IMR-90 (cell line): ENCODE data around the gene S1PR3. TPM values are rescaled to one million over a fixed set of nuclear protein-coding genes. Genes with fewer than 3 reads are reported as not detected.

ENCODE experiments used
- ATAC-seq: fragments of 200-7000 bp; cut with Tn5 transposase; 2 replicates; pipeline ENCODE4 v1.9.1; 2020; ENCODE audit warnings: low read depth, mild to moderate bottlenecking, moderate library complexity
- BruUV-seq: library from RNA; stranded (reverse); fragments of 400-500 nt; replicated peaks from 2 replicates; lab custom pipeline; 2021; lab: Mats Ljungman, UMichigan
- CTCF ChIA-PET: fragments of 300-600 bp; formaldehyde crosslinking; extraction: SDS; loops from one replicate; lab custom pipeline; 2021; ENCODE audit warnings: antibody characterized with exemption; lab: Yijun Ruan, JAX
- POLR2A ChIA-PET: fragments of 300-600 bp; sonication (Branson Sonifier 250); formaldehyde crosslinking; loops from one replicate; lab custom pipeline; 2022; ENCODE audit warnings: antibody characterized with exemption; ENCODE audit not compliant: unreplicated experiment; lab: Charles Lee
- DNase-seq: peaks from one replicate; pipeline ENCODE4 v3.0.0; 2013
- H2AFZ ChIP-seq: replicated peaks from 2 replicates; pipeline ENCODE3; 2013; ENCODE audit warnings: low read length, mild to moderate bottlenecking; ENCODE audit not compliant: poor library complexity
- H2AK5ac ChIP-seq: 2 replicates; pipeline ENCODE4 v1.6.1; 2013; ENCODE audit warnings: low read depth, low read length, inconsistent platforms
- H2AK9ac ChIP-seq: replicated peaks from 2 replicates; pipeline ENCODE3; 2013; ENCODE audit warnings: mild to moderate bottlenecking, low read depth, low read length, moderate library complexity; ENCODE audit not compliant: poor library complexity
- H2BK120ac ChIP-seq: 2 replicates; pipeline ENCODE4 v1.6.1; 2013; ENCODE audit warnings: low read depth, low read length, inconsistent platforms
- H2BK15ac ChIP-seq: 3 replicates; pipeline ENCODE4 v1.6.1; 2013; ENCODE audit warnings: low read depth, low read length, inconsistent platforms
- H2BK20ac ChIP-seq: 2 replicates; pipeline ENCODE4 v1.6.1; 2013; ENCODE audit warnings: low read depth, mild to moderate bottlenecking, inconsistent platforms, low read length, moderate library complexity
- H2BK5ac ChIP-seq: 2 replicates; pipeline ENCODE4 v1.6.1; 2013; ENCODE audit warnings: mild to moderate bottlenecking, low read depth, low read length, inconsistent platforms; ENCODE audit not compliant: poor library complexity, severe bottlenecking
- H3K14ac ChIP-seq: replicated peaks from 2 replicates; pipeline ENCODE4 v1.6.1; 2013; ENCODE audit warnings: low read depth, low read length, inconsistent platforms
- H3K18ac ChIP-seq: 2 replicates; pipeline ENCODE4 v1.6.1; 2013; ENCODE audit warnings: low read depth, low read length, control low read depth
- H3K23ac ChIP-seq: 2 replicates; pipeline ENCODE4 v1.6.1; 2013; ENCODE audit warnings: low read depth, low read length, inconsistent platforms
- H3K27ac ChIP-seq: 2 replicates; pipeline ENCODE4 v1.5.1; 2013; ENCODE audit warnings: mild to moderate bottlenecking, control low read depth, low read length; ENCODE audit not compliant: insufficient read depth
- H3K27me3 ChIP-seq: 2 replicates; pipeline ENCODE4 v1.6.1; 2013; ENCODE audit warnings: low read length; ENCODE audit not compliant: control insufficient read depth, insufficient read depth
- H3K36me3 ChIP-seq: 2 replicates; pipeline ENCODE4 v1.6.1; 2013; ENCODE audit warnings: low read length, mixed read lengths; ENCODE audit not compliant: control insufficient read depth, insufficient read depth
- H3K4ac ChIP-seq: 2 replicates; pipeline ENCODE4 v1.6.1; 2013; ENCODE audit warnings: low read depth, low read length, inconsistent platforms
- H3K4me1 ChIP-seq: 2 replicates; pipeline ENCODE4 v1.6.1; 2013; ENCODE audit warnings: low read length, mixed read lengths; ENCODE audit not compliant: control insufficient read depth, insufficient read depth
- H3K4me2 ChIP-seq: 2 replicates; pipeline ENCODE4 v1.6.1; 2013; ENCODE audit warnings: low read depth, mild to moderate bottlenecking, control low read depth, low read length, moderate library complexity
- H3K4me3 ChIP-seq: 2 replicates; pipeline ENCODE4 v1.5.1; 2013; ENCODE audit warnings: low read depth, mild to moderate bottlenecking, control low read depth, low read length, moderate library complexity; ENCODE audit not compliant: insufficient read depth
- H3K56ac ChIP-seq: 2 replicates; pipeline ENCODE4 v1.6.1; 2013; ENCODE audit warnings: low read length, inconsistent platforms; ENCODE audit not compliant: insufficient read depth; ENCODE audit errors: extremely low read depth
- H3K79me1 ChIP-seq, 2 experiments: 2 replicates each; pipeline ENCODE4 v1.6.1; 2013; ENCODE audit warnings: low read length in 2 of 2, inconsistent platforms in 1 of 2, low read depth in 1 of 2
- H3K9ac ChIP-seq: 2 replicates; pipeline ENCODE4 v1.6.1; 2013; ENCODE audit warnings: low read depth, low read length, control low read depth
- H3K9me1 ChIP-seq: 2 replicates; pipeline ENCODE4 v1.6.1; 2013; ENCODE audit warnings: low read length, inconsistent platforms; ENCODE audit not compliant: insufficient read depth
- H3K9me3 ChIP-seq: 2 replicates; pipeline ENCODE4 v1.6.1; 2013; ENCODE audit warnings: low read length; ENCODE audit not compliant: control insufficient read depth, insufficient read depth
- H4K20me1 ChIP-seq: 2 replicates; pipeline ENCODE4 v1.6.1; 2013; ENCODE audit warnings: low read length, inconsistent platforms; ENCODE audit not compliant: insufficient read depth
- H4K5ac ChIP-seq: 2 replicates; pipeline ENCODE4 v1.6.1; 2013; ENCODE audit warnings: mild to moderate bottlenecking, low read depth, low read length, control low read depth
- H4K8ac ChIP-seq, 2 experiments: 2 replicates each; pipeline ENCODE4 v1.6.1; 2013; ENCODE audit warnings: low read depth in 2 of 2, low read length in 2 of 2, control low read depth in 1 of 2, inconsistent platforms in 1 of 2
- H4K91ac ChIP-seq: 2 replicates; pipeline ENCODE4 v1.6.1; 2013; ENCODE audit warnings: low read depth, low read length, inconsistent platforms; ENCODE audit not compliant: insufficient read depth
- CEBPB ChIP-seq: IDR thresholded peaks from 2 replicates; pipeline ENCODE4 v1.6.1; 2012; ENCODE audit warnings: low read depth, low read length, improper control_type of control experiment
- CHD1 ChIP-seq: IDR thresholded peaks from 2 replicates; pipeline ENCODE4 v1.6.1; 2012; ENCODE audit warnings: low read depth, low read length, improper control_type of control experiment
- CTCF ChIP-seq: conservative IDR thresholded peaks from 2 replicates; pipeline ENCODE4 v1.5.1; 2012; ENCODE audit warnings: mild to moderate bottlenecking, low read depth, low read length, improper control_type of control experiment
- ELK1 ChIP-seq: fragments of 150-350 bp; IDR thresholded peaks from 2 replicates; pipeline ENCODE4 v1.6.1; 2016; ENCODE audit warnings: low read depth, mild to moderate bottlenecking, low read length, moderate library complexity, borderline replicate concordance
- FOS ChIP-seq: fragments of 150-350 bp; IDR thresholded peaks from 2 replicates; pipeline ENCODE4 v1.6.1; 2016; ENCODE audit warnings: low read depth, low read length
- NFE2L2 ChIP-seq: fragments of 150-350 bp; IDR thresholded peaks from 2 replicates; pipeline ENCODE4 v1.6.1; 2016; ENCODE audit warnings: low read depth, mild to moderate bottlenecking, low read length
- RFX5 ChIP-seq: IDR thresholded peaks from 2 replicates; pipeline ENCODE4 v1.8.0; 2012; ENCODE audit warnings: low read depth, mild to moderate bottlenecking, low read length, moderate library complexity
- WGBS, 2 experiments: methylation state at CpG; one replicate each; pipeline versions ENCODE4 v1.1.5 to v1.1.7; 2013; ENCODE audit warnings: missing lambda C conversion rate in 2 of 2; ENCODE audit not compliant: insufficient read length in 1 of 2; ENCODE audit errors: extremely low coverage in 2 of 2; 5-methylcytosine and 5-hydroxymethylcytosine counted together
- dilution Hi-C: fragments of 300-500 bp; cut with HindIII; formaldehyde crosslinking; loops from one replicate; pipeline ENCODE4 v1.14.3; 2018; ENCODE audit warnings: low sequenced_read_pairs; ENCODE audit not compliant: unreplicated experiment
- in situ Hi-C: fragments of 300-500 bp; cut with MboI; formaldehyde crosslinking; loops from 3 replicates; pipeline ENCODE4 v1.14.3; 2019; ENCODE audit warnings: low sequenced_read_pairs, inconsistent platforms, mixed read lengths
- intact Hi-C: fragments of 100-400 bp; cut with micrococcal nuclease; formaldehyde crosslinking; loops from 2 replicates; pipeline ENCODE4 v1.10.0; 2022
- polyA plus RNA-seq, 3 experiments: library from polyadenylated mRNA; depleted of rRNA; stranded (reverse); fragments of >200 nt; gene quantifications; 2 replicates each; pipeline ENCODE4 v1.2.3, GENCODE V29; 2012; ENCODE audit warnings: low replicate concordance in 1 of 3
- total RNA-seq: library from RNA; depleted of rRNA; stranded (reverse); fragments of >200 nt; gene quantifications from 2 replicates; pipeline ENCODE4 v1.2.3, GENCODE V29; 2012

S1PR3 gene
- total and polyA plus RNA-seq, 2 of the 4 experiments (the other 2 are of a cell fraction) = 28.4 to 28.7 TPM

GRCh38 chr9:89048616-89049015 is 57.3 kb downstream of the S1PR3 start:
- no peak overlapping the region for H3K9ac ChIP-seq
- H4K8ac ChIP-seq = no peak overlapping the region
- intact Hi-C loops = no loop called here
- no TSS peak for BruUV-seq
- CTCF ChIA-PET = no interaction called here
- no peak overlapping the region for H2AK5ac ChIP-seq
- H3K9me3 ChIP-seq = no peaks in the 10 kb centered on the region
- no CpG with 5 or more reads among the region's 11 CpGs for WGBS, 2 experiments
- H4K20me1 ChIP-seq = no peaks in the 10 kb centered on the region
- POLR2A ChIA-PET = no interaction called here
- peaks cover 7% of the 10 kb centered on the region; the same call in 1 of the 2 replicates for H3K9me1 ChIP-seq
- H3K14ac ChIP-seq = no peak overlapping the region
- H3K4me2 ChIP-seq = no peak overlapping the region
- no peak overlapping the region for H3K18ac ChIP-seq
- no peak overlapping the region for H2BK5ac ChIP-seq
- no peak overlapping the region for H2BK120ac ChIP-seq
- no peaks in the 10 kb centered on the region for H3K27me3 ChIP-seq
- in situ Hi-C loops = no loop called here
- H3K4me1 ChIP-seq = no peaks in the 10 kb centered on the region
- H3K56ac ChIP-seq = no peak overlapping the region
- H2BK15ac ChIP-seq = no peak overlapping the region
- no peak overlapping the region for H3K4me3 ChIP-seq
- no peak overlapping the region for H2AFZ ChIP-seq
- peaks cover 19% of the 10 kb centered on the region for H3K36me3 ChIP-seq
- no peak overlapping the region for H4K5ac ChIP-seq
- H3K4ac ChIP-seq = no peak overlapping the region
- H3K27ac ChIP-seq = no peak overlapping the region
- dilution Hi-C loops = no loop called here
- TF ChIP-seq FOS (no peak), NFE2L2 (no peak), CHD1 (no peak), RFX5 (no peak), ELK1 (no peak), CTCF (no peak), CEBPB (no peak)
- ATAC-seq (no peak), DNase-seq (no peak)
- H2BK20ac ChIP-seq = no peak overlapping the region
- no peaks in the 10 kb centered on the region for H3K79me1 ChIP-seq
- no peak overlapping the region for H3K23ac ChIP-seq
- no peak overlapping the region for H2AK9ac ChIP-seq
- H4K91ac ChIP-seq = no peak overlapping the region
